ENCODE measurements around the gene LAMTOR3. TPM values are rescaled to one million over a fixed set of nuclear protein-coding genes. Genes with fewer than 3 reads are reported as not detected.

The LAMTOR3 gene
- total RNA-seq, 1 experiment from 2014 or later = 33.6 TPM

- H3K4me3 ChIP-seq (ENCODE audit: low read depth, low read length) = no peak overlapping the region
- TF ChIP-seq, protein P1, sequence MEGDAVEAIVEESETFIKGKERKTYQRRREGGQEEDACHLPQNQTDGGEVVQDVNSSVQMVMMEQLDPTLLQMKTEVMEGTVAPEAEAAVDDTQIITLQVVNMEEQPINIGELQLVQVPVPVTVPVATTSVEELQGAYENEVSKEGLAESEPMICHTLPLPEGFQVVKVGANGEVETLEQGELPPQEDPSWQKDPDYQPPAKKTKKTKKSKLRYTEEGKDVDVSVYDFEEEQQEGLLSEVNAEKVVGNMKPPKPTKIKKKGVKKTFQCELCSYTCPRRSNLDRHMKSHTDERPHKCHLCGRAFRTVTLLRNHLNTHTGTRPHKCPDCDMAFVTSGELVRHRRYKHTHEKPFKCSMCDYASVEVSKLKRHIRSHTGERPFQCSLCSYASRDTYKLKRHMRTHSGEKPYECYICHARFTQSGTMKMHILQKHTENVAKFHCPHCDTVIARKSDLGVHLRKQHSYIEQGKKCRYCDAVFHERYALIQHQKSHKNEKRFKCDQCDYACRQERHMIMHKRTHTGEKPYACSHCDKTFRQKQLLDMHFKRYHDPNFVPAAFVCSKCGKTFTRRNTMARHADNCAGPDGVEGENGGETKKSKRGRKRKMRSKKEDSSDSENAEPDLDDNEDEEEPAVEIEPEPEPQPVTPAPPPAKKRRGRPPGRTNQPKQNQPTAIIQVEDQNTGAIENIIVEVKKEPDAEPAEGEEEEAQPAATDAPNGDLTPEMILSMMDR (IDR thresholded peaks at IDR 0.05; ENCODE audit: insufficient read depth in 1 of 2, low read depth in 1 of 2, low read length in 1 of 2, severe bottlenecking in 1 of 2, unreplicated experiment in 1 of 2) = no peak
- intact Hi-C loops (cut with micrococcal nuclease; ENCODE audit: unreplicated experiment) = no loop called here
- ChIA-PET POLR2A (no interaction called here), CTCF (no interaction called here)
- H3K9me3 ChIP-seq = no peaks in the 10 kb centered on the region
- Mint-ChIP-seq H3K27me3 (ENCODE audit: insufficient read depth, unreplicated experiment) (no peaks in the 10 kb centered on the region), H3K27ac (ENCODE audit: unreplicated experiment) (no peak overlapping the region), H3K36me3 (ENCODE audit: insufficient read depth, unreplicated experiment) (peaks cover 8% of the 10 kb centered on the region), H3K4me3 (ENCODE audit: unreplicated experiment) (no peak overlapping the region), H3K9me3 (ENCODE audit: unreplicated experiment) (no peaks in the 10 kb centered on the region), H3K4me1 (ENCODE audit: low read depth, unreplicated experiment) (no peaks in the 10 kb centered on the region)
- no peaks in the 10 kb centered on the region for H3K27me3 ChIP-seq (replicated peaks; ENCODE audit: control insufficient read depth, insufficient read depth, low read length)
- no peaks in the 10 kb centered on the region for H3K36me3 ChIP-seq (ENCODE audit: control insufficient read depth, insufficient read depth, low read length)
- no peaks in the 10 kb centered on the region for H3K4me1 ChIP-seq
- DNase-seq = no peak
- BruUV-seq (replicated peaks) = no TSS peak
These were observed 33.3 kb upstream of the LAMTOR3 start for GRCh38 chr4:99927566-99927965.

DNA sequence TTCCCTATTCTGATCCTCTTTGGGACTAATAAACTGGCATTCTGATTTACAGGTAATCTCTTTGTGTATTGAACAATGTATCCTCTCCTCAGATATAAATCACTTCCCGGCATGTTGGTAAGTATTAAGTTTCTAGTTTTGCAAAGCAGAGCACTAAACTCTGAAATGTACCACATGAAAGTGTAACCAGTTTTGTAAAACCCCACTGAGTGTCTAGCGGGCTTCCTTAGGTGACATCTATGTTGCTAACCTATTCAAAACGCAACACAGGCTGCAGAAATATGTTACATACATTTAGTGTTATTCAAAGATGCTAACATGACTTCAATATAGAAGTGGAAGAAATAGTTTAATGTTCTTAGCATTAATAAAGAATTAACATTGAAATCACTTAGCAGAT, 26.9 kb upstream of the LAMTOR3 start:
- intact Hi-C loops (cut with micrococcal nuclease; ENCODE audit: unreplicated experiment) = no loop called here
- Mint-ChIP-seq H3K4me1 (ENCODE audit: low read depth, unreplicated experiment) (no peaks in the 10 kb centered on the region), H3K27ac (ENCODE audit: unreplicated experiment) (no peak overlapping the region), H3K27me3 (ENCODE audit: insufficient read depth, unreplicated experiment) (no peaks in the 10 kb centered on the region), H3K9me3 (ENCODE audit: unreplicated experiment) (no peaks in the 10 kb centered on the region), H3K36me3 (ENCODE audit: insufficient read depth, unreplicated experiment) (no peaks in the 10 kb centered on the region), H3K4me3 (ENCODE audit: unreplicated experiment) (no peak overlapping the region)
- no peaks in the 10 kb centered on the region for H3K27me3 ChIP-seq (replicated peaks; ENCODE audit: control insufficient read depth, insufficient read depth, low read length)
- TF ChIP-seq, protein P1 (IDR thresholded peaks at IDR 0.05; ENCODE audit: insufficient read depth in 1 of 2, low read depth in 1 of 2, low read length in 1 of 2, severe bottlenecking in 1 of 2, unreplicated experiment in 1 of 2) = no peak
- no peaks in the 10 kb centered on the region for H3K36me3 ChIP-seq (ENCODE audit: control insufficient read depth, insufficient read depth, low read length)
- POLR2A ChIA-PET = no interaction called here
- BruUV-seq (replicated peaks) = no TSS peak
- no peaks in the 10 kb centered on the region for H3K4me1 ChIP-seq
- no peaks in the 10 kb centered on the region for H3K9me3 ChIP-seq
- CTCF ChIA-PET = no interaction called here
- no peak overlapping the region for H3K4me3 ChIP-seq (ENCODE audit: low read depth, low read length)
- no peak for DNase-seq

- intact Hi-C loops (cut with micrococcal nuclease; ENCODE audit: unreplicated experiment) = no loop called here
- no peaks in the 10 kb centered on the region for H3K4me1 ChIP-seq
- POLR2A ChIA-PET = no interaction called here
- Mint-ChIP-seq H3K4me1 (ENCODE audit: low read depth, unreplicated experiment) (no peaks in the 10 kb centered on the region), H3K36me3 (ENCODE audit: insufficient read depth, unreplicated experiment) (peaks cover 13% of the 10 kb centered on the region), H3K27me3 (ENCODE audit: insufficient read depth, unreplicated experiment) (no peaks in the 10 kb centered on the region), H3K9me3 (ENCODE audit: unreplicated experiment) (no peaks in the 10 kb centered on the region), H3K27ac (ENCODE audit: unreplicated experiment) (no peak overlapping the region), H3K4me3 (ENCODE audit: unreplicated experiment) (no peak overlapping the region)
- no TSS peak for BruUV-seq (replicated peaks)
- DNase-seq = no peak
- H3K27me3 ChIP-seq (replicated peaks; ENCODE audit: control insufficient read depth, insufficient read depth, low read length) = no peaks in the 10 kb centered on the region
- TF ChIP-seq, protein P1 (IDR thresholded peaks at IDR 0.05; ENCODE audit: insufficient read depth in 1 of 2, low read depth in 1 of 2, low read length in 1 of 2, severe bottlenecking in 1 of 2, unreplicated experiment in 1 of 2) = no peak
- CTCF ChIA-PET = no interaction called here
- H3K4me3 ChIP-seq (ENCODE audit: low read depth, low read length) = no peak overlapping the region
- no peaks in the 10 kb centered on the region for H3K9me3 ChIP-seq
- no peaks in the 10 kb centered on the region for H3K36me3 ChIP-seq (ENCODE audit: control insufficient read depth, insufficient read depth, low read length)
These were observed 24.4 kb upstream of the LAMTOR3 start for GRCh38 chr4:99918656-99919055.
